HG03064 (cell line): ENCODE results near the gene MLIP.

ENCODE experiments used
- ATAC-seq: cut with Tn5 transposase; IDR thresholded peaks from one replicate; pipeline ENCODE4 v1.9.1; 2021; ENCODE audit warnings: low read depth; ENCODE audit not compliant: unreplicated experiment

MLIP gene

GRCh38 chr6:54094786-54095185, 16.5 kb upstream of the MLIP start:
- no peak for ATAC-seq

GRCh38 chr6:54095723-54096122, 15.5 kb upstream of the MLIP start:
- no peak for ATAC-seq

DNA sequence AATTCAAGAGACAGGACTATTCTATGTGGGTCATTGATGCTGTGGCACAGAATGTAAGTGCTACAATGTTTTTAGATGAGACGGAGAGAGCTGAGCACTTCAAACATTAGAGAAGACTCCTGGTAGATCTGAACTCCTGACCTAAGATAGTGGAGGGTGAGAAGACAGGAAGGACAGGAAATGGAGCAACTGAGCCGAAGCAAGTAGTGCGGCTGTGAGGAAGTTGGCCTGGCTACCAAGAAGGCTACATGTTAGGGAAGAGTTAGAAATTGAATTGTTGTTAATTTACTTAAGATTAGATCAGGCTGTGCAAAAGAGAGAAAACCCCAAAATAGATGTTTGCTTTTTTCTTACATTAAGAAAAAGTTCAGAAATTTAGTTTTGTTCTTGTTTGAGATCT, 14.4 kb upstream of the MLIP start:
- no peak for ATAC-seq

GRCh38 chr6:54097753-54098152, 13.5 kb upstream of the MLIP start:
- ATAC-seq: no peak

DNA sequence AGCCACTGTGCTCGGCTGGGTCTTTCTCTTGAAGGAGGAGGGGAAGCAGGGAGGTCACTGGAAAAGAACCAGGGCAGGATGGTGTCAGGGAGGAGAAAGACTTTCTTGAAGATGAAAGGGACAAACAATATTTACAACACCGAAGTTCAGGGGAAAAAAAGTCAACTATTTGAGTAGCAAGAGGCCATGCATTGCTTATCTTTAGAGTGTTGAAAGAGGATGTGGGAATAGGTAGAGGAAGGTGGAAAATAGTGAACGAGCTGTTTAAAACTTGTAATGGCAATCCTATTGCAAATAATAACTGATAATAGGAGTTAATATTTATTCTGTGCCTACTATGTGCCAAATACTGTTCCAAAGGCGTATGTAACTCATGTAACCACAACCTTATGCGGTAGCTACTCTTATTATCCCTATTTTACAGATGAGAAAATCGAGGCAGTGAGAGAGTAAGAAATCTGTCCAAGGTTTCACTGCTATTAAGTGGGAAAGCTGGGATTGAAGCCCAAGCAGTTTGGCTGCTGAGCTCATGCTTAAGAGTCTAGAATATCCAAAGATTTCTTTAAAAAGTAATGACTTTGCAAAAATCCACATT, 12.7 kb upstream of the MLIP start:
- no peak for ATAC-seq

GRCh38 chr6:54099225-54099624, 12.0 kb upstream of the MLIP start:
- ATAC-seq: no peak

DNA sequence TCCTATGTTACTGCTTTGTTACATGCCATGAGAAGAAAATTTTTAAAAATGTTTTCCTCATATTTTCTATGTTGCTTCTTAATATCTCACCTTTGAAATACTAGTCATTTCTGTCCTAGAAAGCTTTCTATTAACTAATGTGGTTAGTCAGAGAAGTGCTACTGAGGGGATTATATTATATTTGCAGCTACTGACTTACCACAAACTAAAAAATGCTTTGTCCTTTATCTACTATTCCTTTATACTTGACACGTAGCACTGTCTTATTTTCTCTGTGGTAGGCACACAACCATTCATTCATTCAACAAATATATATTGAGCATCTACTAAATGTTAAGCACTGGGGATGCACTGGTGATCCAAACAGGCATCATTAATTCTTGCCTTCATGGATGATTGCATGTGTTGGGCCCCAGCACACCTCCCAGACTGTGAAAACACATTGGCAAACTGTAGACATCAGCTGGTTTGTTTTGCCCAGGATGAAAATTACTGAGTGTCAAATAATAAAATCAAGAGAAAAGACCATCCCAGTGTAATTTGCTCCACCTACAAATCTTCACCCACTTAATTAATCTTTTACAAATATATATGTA, 10.7 kb upstream of the MLIP start:
- ATAC-seq: no peak

- no peak for ATAC-seq
Measured at GRCh38 chr6:54102238-54102637, 9.0 kb upstream of the MLIP start.

DNA sequence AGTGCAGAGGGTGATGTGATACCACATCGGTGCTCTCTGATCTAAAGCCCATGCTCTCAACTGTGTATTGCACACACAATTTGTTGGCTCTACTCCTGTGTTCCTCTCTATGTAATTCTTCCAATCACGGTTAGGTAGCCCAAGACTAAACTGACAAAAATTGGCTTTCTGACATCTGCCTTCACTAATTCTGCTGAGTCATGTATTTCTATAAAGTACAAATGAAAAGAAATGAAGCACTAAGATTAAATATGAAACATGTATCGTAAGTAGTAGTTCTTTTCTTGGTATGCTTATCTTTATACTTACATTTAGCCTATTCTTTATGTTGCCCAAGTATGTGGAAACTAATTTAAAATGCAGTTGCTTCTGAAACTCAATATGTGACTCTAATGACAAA, 7.7 kb upstream of the MLIP start:
- ATAC-seq: no peak

- ATAC-seq: no peak
Measured at GRCh38 chr6:54106727-54107126, 4.5 kb upstream of the MLIP start.

GRCh38 chr6:54107470-54108090, 3.7 kb upstream of the MLIP start:
- no peak for ATAC-seq

DNA sequence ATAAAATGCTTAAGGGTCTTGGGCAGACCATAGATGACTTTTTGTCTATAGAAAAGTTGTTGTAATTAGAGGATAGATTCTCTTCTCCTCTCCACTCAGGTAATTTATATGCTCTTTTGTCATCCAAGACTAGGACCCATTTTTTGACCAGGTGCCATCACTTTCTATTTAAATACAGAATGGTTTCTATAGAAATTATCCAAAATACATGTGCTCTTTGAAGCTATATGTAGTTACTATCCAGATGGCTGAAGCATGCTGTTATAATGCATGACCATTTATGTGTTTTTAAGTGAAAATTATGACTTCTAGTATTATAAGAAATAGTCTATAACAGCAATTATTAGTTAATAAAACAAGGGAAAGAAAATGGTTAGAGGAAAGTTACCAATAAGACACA, 3.0 kb upstream of the MLIP start:
- no peak for ATAC-seq

GRCh38 chr6:54109586-54109985, 1.7 kb upstream of the MLIP start:
- no peak for ATAC-seq

DNA sequence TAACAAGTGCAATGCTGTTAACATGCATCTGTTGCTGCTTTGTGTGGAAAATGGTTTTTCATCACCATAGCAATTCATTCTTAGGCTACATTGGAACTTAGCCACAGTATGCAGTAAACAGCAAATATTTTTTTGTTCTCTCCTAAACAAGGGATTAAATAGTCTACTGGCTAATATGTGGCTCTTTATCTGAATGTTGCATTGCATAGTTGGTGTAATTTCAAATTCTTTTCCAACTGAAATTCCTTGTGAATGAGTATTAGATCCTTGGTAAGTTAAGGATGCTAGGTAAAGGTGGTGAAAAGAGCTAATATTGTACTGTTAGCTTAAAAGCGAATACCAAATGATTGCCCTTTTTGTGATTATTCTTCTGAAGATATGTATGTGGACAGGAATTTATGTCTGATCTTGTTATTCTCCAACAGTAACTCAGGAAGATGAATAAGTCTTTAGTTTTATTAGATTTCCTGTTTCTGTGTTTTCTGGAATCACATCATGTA, 958 bp downstream of the MLIP start:
- ATAC-seq: no peak

GRCh38 chr6:54114991-54115390, 3.7 kb downstream of the MLIP start:
- no peak for ATAC-seq

DNA sequence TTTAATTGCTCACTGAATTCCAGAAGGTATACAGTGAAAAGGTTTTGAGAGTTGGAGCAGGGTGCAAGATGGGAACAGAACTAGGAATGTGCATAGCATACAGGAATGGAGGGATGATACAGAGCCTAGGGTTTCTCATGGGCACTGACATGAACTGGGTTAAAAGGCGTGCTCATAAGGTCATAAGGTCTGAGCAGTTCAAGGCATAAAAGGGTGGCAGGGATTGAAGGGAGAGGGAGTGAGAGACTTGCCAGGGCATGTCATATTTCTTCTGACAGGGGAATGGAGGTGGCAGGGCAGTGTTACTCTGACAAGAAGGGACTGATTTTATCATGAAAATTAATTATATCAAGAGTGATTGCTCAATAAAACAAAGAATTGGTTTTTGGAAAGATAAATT, 4.7 kb downstream of the MLIP start:
- no peak for ATAC-seq

DNA sequence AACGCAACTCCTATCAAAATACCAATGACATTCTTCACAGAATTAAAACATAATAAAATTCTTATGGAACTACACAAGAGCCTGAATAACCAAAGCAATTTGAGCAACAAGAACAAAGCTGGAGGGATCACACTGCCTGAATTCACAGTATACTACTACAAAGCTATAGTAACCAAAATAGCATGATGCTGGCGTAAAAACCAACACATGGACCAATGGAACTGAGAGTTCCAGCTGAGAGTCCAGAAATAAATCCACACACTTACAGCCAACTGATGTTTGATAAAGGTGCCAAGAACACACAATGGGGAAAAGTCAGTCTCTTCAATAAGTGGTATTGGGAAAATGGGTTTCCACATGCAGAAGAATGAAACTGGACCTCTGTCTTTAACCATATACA, 6.9 kb downstream of the MLIP start:
- no peak for ATAC-seq

DNA sequence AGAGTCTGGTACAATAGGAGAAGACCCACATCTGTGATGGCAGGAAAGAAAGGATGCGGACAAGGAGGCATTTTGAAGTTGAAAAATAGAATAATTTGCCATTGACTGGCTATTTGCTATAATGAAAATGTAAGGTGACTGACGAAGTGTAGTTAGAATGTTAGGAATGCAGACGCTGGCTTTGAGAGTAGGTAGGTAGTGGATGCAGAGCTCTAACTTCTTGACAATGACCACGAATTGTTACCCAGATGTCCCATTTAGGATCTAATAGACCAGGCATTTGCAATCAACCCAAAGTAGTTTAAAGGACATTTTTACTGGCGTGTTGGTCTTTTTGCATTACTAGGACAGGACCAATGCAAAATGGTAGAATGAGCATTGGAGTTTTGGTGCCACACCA, 14.2 kb downstream of the MLIP start:
- no peak for ATAC-seq

DNA sequence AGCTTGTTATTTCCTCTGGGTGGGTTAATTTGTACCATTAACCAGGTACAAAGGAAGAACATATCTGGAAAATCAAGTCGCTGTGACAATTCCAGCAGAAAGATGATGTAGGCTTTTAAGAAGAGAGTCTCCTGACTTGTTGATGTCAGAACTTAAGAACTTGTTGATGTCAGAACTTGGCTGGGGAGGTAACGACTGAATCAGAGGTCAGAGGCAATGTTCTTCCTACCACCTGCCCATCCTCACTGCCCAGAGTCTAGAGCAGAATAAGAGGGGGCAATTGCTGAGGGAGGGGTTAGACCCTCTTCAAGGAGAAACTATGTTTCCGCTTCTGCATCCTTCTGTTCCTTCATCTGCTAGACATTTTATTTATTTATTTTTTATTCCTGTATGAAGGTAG, 18.9 kb downstream of the MLIP start:
- no peak for ATAC-seq

GRCh38 chr6:54132587-54132986, 21.3 kb downstream of the MLIP start:
- ATAC-seq: no peak

DNA sequence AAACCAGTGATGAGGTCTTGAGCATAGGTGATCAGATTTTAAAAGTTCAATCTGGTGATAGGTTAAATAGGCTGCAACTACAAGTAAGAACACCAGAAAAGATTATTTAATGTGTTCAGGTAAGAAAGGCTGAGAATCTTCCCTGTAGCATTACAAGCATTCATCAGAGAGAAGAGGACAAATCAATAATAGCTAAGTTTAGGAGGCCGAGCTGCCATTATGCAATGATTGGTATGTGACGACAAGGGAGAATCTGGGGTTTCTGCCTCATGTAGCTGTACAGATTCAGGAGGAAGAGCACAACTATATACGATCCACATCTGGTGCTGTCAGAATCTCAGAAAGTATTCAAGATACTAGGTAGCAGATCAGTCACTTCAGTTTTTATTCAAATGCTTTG, 21.9 kb downstream of the MLIP start:
- no peak for ATAC-seq

DNA sequence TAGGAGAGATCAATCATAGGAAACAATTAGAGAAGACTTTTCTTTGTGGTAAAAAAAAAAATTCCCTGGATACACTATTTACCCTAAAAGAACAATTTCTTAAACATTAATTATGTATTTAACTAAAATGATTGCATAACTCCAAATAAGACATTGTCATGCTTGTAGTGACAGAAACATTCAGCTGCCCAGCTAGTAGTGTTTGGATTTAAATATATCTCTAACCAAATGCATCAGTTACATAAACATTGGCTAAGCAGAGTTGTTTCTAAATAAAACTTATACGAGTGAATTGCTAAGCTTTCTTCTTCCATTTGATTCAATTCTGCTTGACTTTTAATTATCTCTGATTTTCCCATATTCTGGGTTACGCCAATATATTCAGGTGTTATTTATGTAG, 23.7 kb downstream of the MLIP start:
- no peak for ATAC-seq
